HCT116 (cell line): ENCODE results near the gene C9. TPM values are rescaled to one million over a fixed set of nuclear protein-coding genes. Genes with fewer than 3 reads are reported as not detected.
"Not testable (repeated sequence)": the region's sequence is repeated elsewhere in the genome, so short reads cannot be mapped to it uniquely, and the experiment has no call there.

ENCODE experiments used
- ATAC-seq: fragments of 200-7000 bp; cut with Tn5 transposase; 2 replicates; pipeline ENCODE4 v1.9.1; 2020; ENCODE audit warnings: mild to moderate bottlenecking, moderate library complexity
- BruUV-seq: library from RNA; stranded (reverse); fragments of 400-500 nt; replicated peaks from 2 replicates; lab custom pipeline; 2021; lab: Mats Ljungman, UMichigan
- CTCF ChIA-PET: fragments of 300-600 bp; sonication (Branson Sonifier 250); formaldehyde crosslinking; loops from one replicate; lab custom pipeline; 2021; ENCODE audit warnings: antibody characterized with exemption; lab: Charles Lee
- POLR2A ChIA-PET: fragments of 300-600, 350-600 bp; sonication (Branson Sonifier 250); formaldehyde crosslinking; loops from one replicate; lab custom pipeline; 2021; ENCODE audit warnings: antibody characterized with exemption; lab: Charles Lee
- RAD21 ChIA-PET, 2 experiments: fragments of 300-600 bp; sonication (Branson Sonifier 250); formaldehyde crosslinking; loops; one replicate each; lab custom pipeline; 2023; ENCODE audit warnings: low total read pairs in 2 of 2; ENCODE audit not compliant: uncharacterized antibody in 2 of 2, unreplicated experiment in 2 of 2, low non-redundant PET in 1 of 2; lab: Charles Lee
- DNase-seq: peaks from one replicate; pipeline ENCODE4 v3.0.0-alpha.2; 2010; ENCODE audit warnings: low read depth, low spot score
- H2AFZ ChIP-seq: fragments of 200-600 bp; shearing (Covaris generic), sonication (generic); 2 replicates; pipeline ENCODE4 v1.6.1; 2017; ENCODE audit warnings: low read depth, mixed run types, mixed read lengths, antibody characterized with exemption, low read length; ENCODE audit not compliant: poor library complexity, severe bottlenecking
- H3K27ac ChIP-seq: 2 replicates; pipeline ENCODE4 v1.5.1; 2012; ENCODE audit warnings: low read depth, low read length
- H3K27me3 ChIP-seq: fragments of 200-600 bp; sonication (generic); 2 replicates; pipeline ENCODE4 v1.6.1; 2016; ENCODE audit warnings: mixed run types, low read length, mixed read lengths; ENCODE audit not compliant: insufficient read depth
- H3K36me3 ChIP-seq, 2 experiments: fragments of 200-500 bp in 1 of 2; fragments of 200-600 bp in 1 of 2; sonication (Bioruptor generic) in 1 of 2; sonication (generic) in 1 of 2; 2 replicates each; pipeline versions ENCODE4 v1.5.1 to v1.6.1; 2014 to 2016; ENCODE audit warnings: low read length in 2 of 2, inconsistent platforms in 1 of 2, mixed read lengths in 1 of 2, mixed run types in 1 of 2; ENCODE audit not compliant: insufficient read depth in 2 of 2, control insufficient read depth in 1 of 2
- H3K4me1 ChIP-seq, 2 experiments: fragments of 200-600 bp in 1 of 2; sonication (generic) in 1 of 2; 2 replicates each; pipeline versions ENCODE4 v1.5.1 to v1.6.1; 2012 to 2017; ENCODE audit warnings: low read length in 2 of 2, inconsistent platforms in 1 of 2, mild to moderate bottlenecking in 1 of 2, mixed read lengths in 1 of 2, mixed run types in 1 of 2, moderate library complexity in 1 of 2; ENCODE audit not compliant: insufficient read depth in 2 of 2, control insufficient read depth in 1 of 2
- H3K4me2 ChIP-seq: fragments of 200-600 bp; sonication (generic); 2 replicates; pipeline ENCODE4 v1.6.1; 2017; ENCODE audit warnings: mixed run types, low read length, mixed read lengths
- H3K4me3 ChIP-seq, 2 experiments: fragments of 200-600 bp in 1 of 2; sonication (generic) in 1 of 2; replicated peaks in 1 of 2; 2 replicates each; pipeline ENCODE4 v1.5.1; 2011 to 2016; ENCODE audit warnings: low read length in 2 of 2, control low read depth in 1 of 2, low read depth in 1 of 2, mild to moderate bottlenecking in 1 of 2, mixed read lengths in 1 of 2, mixed run types in 1 of 2
- H3K79me2 ChIP-seq: fragments of 200-600 bp; sonication (generic); 2 replicates; pipeline ENCODE4 v1.6.1; 2017; ENCODE audit warnings: mild to moderate bottlenecking, mixed run types, low read length, moderate library complexity, mixed read lengths; ENCODE audit not compliant: insufficient read depth
- H3K9ac ChIP-seq: fragments of 200-600 bp; sonication (generic); 2 replicates; pipeline ENCODE4 v1.6.1; 2016; ENCODE audit warnings: low read length, mixed read lengths
- H3K9me2 ChIP-seq: fragments of 200-600 bp; sonication (generic), shearing (Covaris generic); 2 replicates; pipeline ENCODE4 v1.6.1; 2017; ENCODE audit warnings: mixed run types, mild to moderate bottlenecking, moderate library complexity; ENCODE audit not compliant: insufficient read depth
- H3K9me3 ChIP-seq, 2 experiments: fragments of 200-500 bp in 1 of 2; fragments of 200-600 bp in 1 of 2; sonication (Bioruptor generic) in 1 of 2; sonication (generic) in 1 of 2; 2 replicates each; pipeline ENCODE4 v1.6.1; 2014 to 2017; ENCODE audit warnings: low read length in 2 of 2, mixed read lengths in 2 of 2, inconsistent platforms in 1 of 2, low read depth in 1 of 2, mild to moderate bottlenecking in 1 of 2, mixed run types in 1 of 2, moderate library complexity in 1 of 2; ENCODE audit not compliant: control insufficient read depth in 1 of 2, insufficient read depth in 1 of 2
- H4K20me1 ChIP-seq: fragments of 200-600 bp; sonication (generic), shearing (Covaris generic); 2 replicates; pipeline ENCODE4 v1.6.1; 2017; ENCODE audit warnings: mixed run types, mild to moderate bottlenecking, moderate library complexity; ENCODE audit not compliant: insufficient read depth
- ATF3 ChIP-seq: IDR thresholded peaks from 2 replicates; pipeline ENCODE4 v1.6.1; 2012
- CEBPB ChIP-seq: IDR thresholded peaks from 2 replicates; pipeline ENCODE4 v1.6.1; 2012; ENCODE audit warnings: low read depth
- EGR1 ChIP-seq: IDR thresholded peaks from 2 replicates; pipeline ENCODE4 v1.6.1; 2012; ENCODE audit warnings: low read depth
- EZH2 ChIP-seq: fragments of 200-600 bp; sonication (generic); IDR thresholded peaks from 2 replicates; pipeline ENCODE4 v1.6.1; 2017; ENCODE audit warnings: antibody characterized with exemption, mixed run types
- JUND ChIP-seq: IDR thresholded peaks from 2 replicates; pipeline ENCODE4 v1.6.1; 2012
- POLR2A ChIP-seq: IDR thresholded peaks from 2 replicates; pipeline ENCODE4 v1.7.0; 2011; ENCODE audit warnings: borderline replicate concordance; ENCODE audit not compliant: insufficient read depth, insufficient read length; ENCODE audit errors: extremely low read depth
- RAD21 ChIP-seq: IDR thresholded peaks from 2 replicates; pipeline ENCODE4 v1.6.1; 2012; ENCODE audit warnings: low read depth, mild to moderate bottlenecking
- SIN3A ChIP-seq: IDR thresholded peaks from 2 replicates; pipeline ENCODE4 v1.6.1; 2012; ENCODE audit warnings: low read depth
- SP1 ChIP-seq: IDR thresholded peaks from 2 replicates; pipeline ENCODE4 v1.6.1; 2012; ENCODE audit warnings: low read depth
- SRF ChIP-seq: IDR thresholded peaks from 2 replicates; pipeline ENCODE4 v1.6.1; 2012; ENCODE audit warnings: low read depth
- TCF7L2 ChIP-seq: IDR thresholded peaks from 2 replicates; pipeline ENCODE4 v1.7.0; 2011; ENCODE audit warnings: borderline replicate concordance, inconsistent platforms; ENCODE audit not compliant: insufficient read depth, insufficient read length; ENCODE audit errors: extremely low read depth
- YY1 ChIP-seq: IDR thresholded peaks from 2 replicates; pipeline ENCODE4 v1.6.1; 2011; ENCODE audit warnings: low read length, low read depth, moderate library complexity, mild to moderate bottlenecking; ENCODE audit not compliant: insufficient replicate concordance; ENCODE audit errors: extremely low read depth
- ZNF274 ChIP-seq: fragments of 200-500 bp; sonication (Bioruptor generic); IDR thresholded peaks from 2 replicates; pipeline ENCODE4 v1.6.1; 2014; ENCODE audit warnings: mild to moderate bottlenecking, low read depth, low read length, inconsistent platforms
- intact Hi-C: fragments of 100-400 bp; cut with micrococcal nuclease; formaldehyde crosslinking; loops from 2 replicates; pipeline ENCODE4 v1.10.0; 2022
- total RNA-seq: library from RNA; stranded (reverse); gene quantifications from one replicate; pipeline ENCODE4 v1.2.1, GENCODE V29; 2021; ENCODE audit not compliant: unreplicated experiment

The C9 gene
- total RNA-seq, 1 experiment from 2014 or later = 0.34 TPM

- CTCF ChIA-PET = no interaction called here
- RAD21 ChIA-PET = no interaction called here
These were observed 40.8 kb downstream of the C9 start for GRCh38 chr5:39323542-39323941.

GRCh38 chr5:39319395-39319794, 44.9 kb downstream of the C9 start:
- H3K9ac ChIP-seq = no peak overlapping the region
- CTCF ChIA-PET = no interaction called here
- H2AFZ ChIP-seq = no peak overlapping the region
- no peak for TF ChIP-seq JUND
- TF ChIP-seq SIN3A = no peak
- TF ChIP-seq RAD21 = no peak
- TF ChIP-seq EZH2 = no peak
- intact Hi-C loops = no loop called here
- no peaks in the 10 kb centered on the region for H3K4me1 ChIP-seq
- no peak overlapping the region for H3K27ac ChIP-seq
- POLR2A ChIA-PET = no interaction called here
- RAD21 ChIA-PET = no interaction called here
- no peak overlapping the region for H3K4me3 ChIP-seq
- ATAC-seq = no peak
- BruUV-seq = no TSS peak
- H3K4me2 ChIP-seq = no peak overlapping the region
- no peaks in the 10 kb centered on the region for H3K36me3 ChIP-seq
- DNase-seq = no peak
- no peaks in the 10 kb centered on the region for H3K9me3 ChIP-seq
- no peaks in the 10 kb centered on the region for H4K20me1 ChIP-seq
- no peaks in the 10 kb centered on the region for H3K9me2 ChIP-seq
- H3K27me3 ChIP-seq = no peaks in the 10 kb centered on the region
- no peaks in the 10 kb centered on the region for H3K79me2 ChIP-seq

More at GRCh38 chr5:39323542-39323941, 40.8 kb downstream of the C9 start:
- Histone ChIP-seq H3K79me2 (no peaks in the 10 kb centered on the region), H4K20me1 (no peaks in the 10 kb centered on the region), H3K4me1 (no peaks in the 10 kb centered on the region), H3K4me2 (no peak overlapping the region), H2AFZ (no peak overlapping the region), H3K36me3 (no peaks in the 10 kb centered on the region), H3K4me3 (no peak overlapping the region), H3K9me3 (no peaks in the 10 kb centered on the region), H3K27me3 (no peaks in the 10 kb centered on the region), H3K9ac (no peak overlapping the region), H3K27ac (no peak overlapping the region), H3K9me2 (no peaks in the 10 kb centered on the region)
- intact Hi-C loops = no loop called here
- POLR2A ChIA-PET = no interaction called here
- BruUV-seq = no TSS peak
- TF ChIP-seq EZH2 = no peak
- TF ChIP-seq SP1 = no peak
- no peak for TF ChIP-seq TCF7L2
- no peak for TF ChIP-seq RAD21
- TF ChIP-seq ATF3 = no peak
- TF ChIP-seq YY1 = no peak
- no peak for TF ChIP-seq EGR1
- TF ChIP-seq SRF = no peak
- TF ChIP-seq ZNF274 = no peak
- TF ChIP-seq POLR2A = no peak
- TF ChIP-seq CEBPB = no peak
- ATAC-seq = no peak
- DNase-seq = no peak

- H3K4me1 ChIP-seq, intact Hi-C loops, H3K27me3 ChIP-seq, H4K20me1 ChIP-seq, H3K9me3 ChIP-seq, H3K4me3 ChIP-seq, DNase-seq, H3K36me3 ChIP-seq, H2AFZ ChIP-seq, H3K27ac ChIP-seq, H3K4me2 ChIP-seq, BruUV-seq, H3K9me2 ChIP-seq, H3K9ac ChIP-seq, CTCF ChIA-PET, ATAC-seq, POLR2A ChIA-PET, RAD21 ChIA-PET, H3K79me2 ChIP-seq: not testable (repeated sequence)
These were observed 47.8 kb downstream of the C9 start for GRCh38 chr5:39316464-39316863.
